HCT116 (cell line): ENCODE measurements around the gene PIM1. TPM values are rescaled to one million over a fixed set of nuclear protein-coding genes. Genes with fewer than 3 reads are reported as not detected.
A peak's percentile ranks its signal among the peaks of the same experiment; 100 is the strongest.

Source experiments
- ATAC-seq: fragments of 200-7000 bp; cut with Tn5 transposase; 2 replicates; pipeline ENCODE4 v1.9.1; 2020; ENCODE audit warnings: mild to moderate bottlenecking, moderate library complexity
- BruUV-seq: library from RNA; stranded (reverse); fragments of 400-500 nt; replicated peaks from 2 replicates; lab custom pipeline; 2021; lab: Mats Ljungman, UMichigan
- CTCF ChIA-PET: fragments of 300-600 bp; sonication (Branson Sonifier 250); formaldehyde crosslinking; loops from one replicate; lab custom pipeline; 2021; ENCODE audit warnings: antibody characterized with exemption; lab: Charles Lee
- POLR2A ChIA-PET: fragments of 300-600, 350-600 bp; sonication (Branson Sonifier 250); formaldehyde crosslinking; loops from one replicate; lab custom pipeline; 2021; ENCODE audit warnings: antibody characterized with exemption; lab: Charles Lee
- RAD21 ChIA-PET, 2 experiments: fragments of 300-600 bp; sonication (Branson Sonifier 250); formaldehyde crosslinking; loops; one replicate each; lab custom pipeline; 2023; ENCODE audit warnings: low total read pairs in 2 of 2; ENCODE audit not compliant: uncharacterized antibody in 2 of 2, unreplicated experiment in 2 of 2, low non-redundant PET in 1 of 2; lab: Charles Lee
- DNase-seq: peaks from one replicate; pipeline ENCODE4 v3.0.0-alpha.2; 2010; ENCODE audit warnings: low read depth, low spot score
- H2AFZ ChIP-seq: fragments of 200-600 bp; shearing (Covaris generic), sonication (generic); 2 replicates; pipeline ENCODE4 v1.6.1; 2017; ENCODE audit warnings: low read depth, mixed run types, mixed read lengths, antibody characterized with exemption, low read length; ENCODE audit not compliant: poor library complexity, severe bottlenecking
- H3K27ac ChIP-seq: 2 replicates; pipeline ENCODE4 v1.5.1; 2012; ENCODE audit warnings: low read depth, low read length
- H3K27me3 ChIP-seq: fragments of 200-600 bp; sonication (generic); 2 replicates; pipeline ENCODE4 v1.6.1; 2016; ENCODE audit warnings: mixed run types, low read length, mixed read lengths; ENCODE audit not compliant: insufficient read depth
- H3K36me3 ChIP-seq, 2 experiments: fragments of 200-500 bp in 1 of 2; fragments of 200-600 bp in 1 of 2; sonication (Bioruptor generic) in 1 of 2; sonication (generic) in 1 of 2; 2 replicates each; pipeline versions ENCODE4 v1.5.1 to v1.6.1; 2014 to 2016; ENCODE audit warnings: low read length in 2 of 2, inconsistent platforms in 1 of 2, mixed read lengths in 1 of 2, mixed run types in 1 of 2; ENCODE audit not compliant: insufficient read depth in 2 of 2, control insufficient read depth in 1 of 2
- H3K4me1 ChIP-seq, 2 experiments: fragments of 200-600 bp in 1 of 2; sonication (generic) in 1 of 2; 2 replicates each; pipeline versions ENCODE4 v1.5.1 to v1.6.1; 2012 to 2017; ENCODE audit warnings: low read length in 2 of 2, inconsistent platforms in 1 of 2, mild to moderate bottlenecking in 1 of 2, mixed read lengths in 1 of 2, mixed run types in 1 of 2, moderate library complexity in 1 of 2; ENCODE audit not compliant: insufficient read depth in 2 of 2, control insufficient read depth in 1 of 2
- H3K4me2 ChIP-seq: fragments of 200-600 bp; sonication (generic); 2 replicates; pipeline ENCODE4 v1.6.1; 2017; ENCODE audit warnings: mixed run types, low read length, mixed read lengths
- H3K4me3 ChIP-seq, 2 experiments: fragments of 200-600 bp in 1 of 2; sonication (generic) in 1 of 2; replicated peaks in 1 of 2; 2 replicates each; pipeline ENCODE4 v1.5.1; 2011 to 2016; ENCODE audit warnings: low read length in 2 of 2, control low read depth in 1 of 2, low read depth in 1 of 2, mild to moderate bottlenecking in 1 of 2, mixed read lengths in 1 of 2, mixed run types in 1 of 2
- H3K79me2 ChIP-seq: fragments of 200-600 bp; sonication (generic); 2 replicates; pipeline ENCODE4 v1.6.1; 2017; ENCODE audit warnings: mild to moderate bottlenecking, mixed run types, low read length, moderate library complexity, mixed read lengths; ENCODE audit not compliant: insufficient read depth
- H3K9ac ChIP-seq: fragments of 200-600 bp; sonication (generic); 2 replicates; pipeline ENCODE4 v1.6.1; 2016; ENCODE audit warnings: low read length, mixed read lengths
- H3K9me2 ChIP-seq: fragments of 200-600 bp; sonication (generic), shearing (Covaris generic); 2 replicates; pipeline ENCODE4 v1.6.1; 2017; ENCODE audit warnings: mixed run types, mild to moderate bottlenecking, moderate library complexity; ENCODE audit not compliant: insufficient read depth
- H3K9me3 ChIP-seq, 2 experiments: fragments of 200-500 bp in 1 of 2; fragments of 200-600 bp in 1 of 2; sonication (Bioruptor generic) in 1 of 2; sonication (generic) in 1 of 2; 2 replicates each; pipeline ENCODE4 v1.6.1; 2014 to 2017; ENCODE audit warnings: low read length in 2 of 2, mixed read lengths in 2 of 2, inconsistent platforms in 1 of 2, low read depth in 1 of 2, mild to moderate bottlenecking in 1 of 2, mixed run types in 1 of 2, moderate library complexity in 1 of 2; ENCODE audit not compliant: control insufficient read depth in 1 of 2, insufficient read depth in 1 of 2
- H4K20me1 ChIP-seq: fragments of 200-600 bp; sonication (generic), shearing (Covaris generic); 2 replicates; pipeline ENCODE4 v1.6.1; 2017; ENCODE audit warnings: mixed run types, mild to moderate bottlenecking, moderate library complexity; ENCODE audit not compliant: insufficient read depth
- CBX3 ChIP-seq: IDR thresholded peaks from 2 replicates; pipeline ENCODE4 v1.6.1; 2012; ENCODE audit warnings: low read depth
- CEBPB ChIP-seq: IDR thresholded peaks from 2 replicates; pipeline ENCODE4 v1.6.1; 2012; ENCODE audit warnings: low read depth
- ELF1 ChIP-seq: IDR thresholded peaks from 2 replicates; pipeline ENCODE4 v1.6.1; 2012; ENCODE audit warnings: low read depth, borderline replicate concordance
- EZH2phosphoT487 ChIP-seq: fragments of 200-600 bp; IDR thresholded peaks from 2 replicates; pipeline ENCODE4 v1.6.1; 2018; ENCODE audit warnings: antibody characterized with exemption, borderline replicate concordance
- FOSL1 ChIP-seq: IDR thresholded peaks from 2 replicates; pipeline ENCODE4 v1.6.1; 2012; ENCODE audit warnings: low read depth
- MAX ChIP-seq: IDR thresholded peaks from 2 replicates; pipeline ENCODE4 v1.6.1; 2012
- POLR2AphosphoS5 ChIP-seq: IDR thresholded peaks from 2 replicates; pipeline ENCODE4 v1.6.1; 2011; ENCODE audit warnings: mild to moderate bottlenecking, low read depth, low read length, moderate library complexity
- SIN3A ChIP-seq: IDR thresholded peaks from 2 replicates; pipeline ENCODE4 v1.6.1; 2012; ENCODE audit warnings: low read depth
- SP1 ChIP-seq: IDR thresholded peaks from 2 replicates; pipeline ENCODE4 v1.6.1; 2012; ENCODE audit warnings: low read depth
- TCF7L2 ChIP-seq: IDR thresholded peaks from 2 replicates; pipeline ENCODE4 v1.7.0; 2011; ENCODE audit warnings: borderline replicate concordance, inconsistent platforms; ENCODE audit not compliant: insufficient read depth, insufficient read length; ENCODE audit errors: extremely low read depth
- YY1 ChIP-seq: IDR thresholded peaks from 2 replicates; pipeline ENCODE4 v1.6.1; 2011; ENCODE audit warnings: low read length, low read depth, moderate library complexity, mild to moderate bottlenecking; ENCODE audit not compliant: insufficient replicate concordance; ENCODE audit errors: extremely low read depth
- ZBTB33 ChIP-seq: IDR thresholded peaks from 2 replicates; pipeline ENCODE4 v1.6.1; 2011; ENCODE audit warnings: mild to moderate bottlenecking, low read length, moderate library complexity; ENCODE audit not compliant: insufficient replicate concordance; ENCODE audit errors: extremely low read depth
- intact Hi-C: fragments of 100-400 bp; cut with micrococcal nuclease; formaldehyde crosslinking; loops from 2 replicates; pipeline ENCODE4 v1.10.0; 2022
- total RNA-seq: library from RNA; stranded (reverse); gene quantifications from one replicate; pipeline ENCODE4 v1.2.1, GENCODE V29; 2021; ENCODE audit not compliant: unreplicated experiment

The PIM1 gene
- total RNA-seq, 1 experiment from 2014 or later = 26.2 TPM

GRCh38 chr6:37134036-37134395 is 35.9 kb upstream of the PIM1 start:
- RAD21 ChIA-PET = interaction anchor here in 1 of 2 experiments (0.7 kb wide), 1 partner anchor 83 kb away, joined by 3 read pairs; no protein-coding TSS in a partner anchor
- CTCF ChIA-PET = no interaction called here
- DNase-seq = no peak

GRCh38 chr6:37134396-37135191 is 35.4 kb upstream of the PIM1 start:
- H3K4me1 ChIP-seq = peaks cover 47 to 66% of the 10 kb centered on the region in 2 experiments
- no peaks in the 10 kb centered on the region for H3K79me2 ChIP-seq
- peak overlapping the region; percentile 46 for H2AFZ ChIP-seq
- no TSS peak for BruUV-seq
- H3K9me3 ChIP-seq = no peaks in the 10 kb centered on the region
- ATAC-seq (peak; percentile 80), DNase-seq (peak; percentile 79)
- H3K36me3 ChIP-seq = no peaks in the 10 kb centered on the region
- H4K20me1 ChIP-seq = no peaks in the 10 kb centered on the region
- POLR2A ChIA-PET = no interaction called here
- intact Hi-C loops = no loop called here
- H3K4me2 ChIP-seq = peak overlapping the region; percentile 71
- H3K4me3 ChIP-seq = peak overlapping the region; percentile 6 to 22; a peak in 3 of 4 replicates
- peak overlapping the region; percentile 62 for H3K9ac ChIP-seq
- peak overlapping the region; percentile 57 for H3K27ac ChIP-seq
- no peaks in the 10 kb centered on the region for H3K9me2 ChIP-seq
- RAD21 ChIA-PET = no interaction called here
- no peaks in the 10 kb centered on the region for H3K27me3 ChIP-seq
- CTCF ChIA-PET = interaction anchor here (1.0 kb wide), 1 partner anchor 84 kb away, joined by 4 read pairs; no protein-coding TSS in a partner anchor
- TF ChIP-seq ZBTB33 (peak; percentile 24), POLR2AphosphoS5 (peak; percentile 45; the same call in 1 of the 2 replicates), CEBPB (peak; percentile 52), MAX (peak; percentile 79), TCF7L2 (no peak), SIN3A (peak; percentile 42; the same call in 1 of the 2 replicates), YY1 (peak; percentile 50), FOSL1 (peak; percentile 86), SP1 (peak; percentile 93), CBX3 (peak; percentile 71; the same call in 1 of the 2 replicates), EZH2phosphoT487 (no peak)

More at GRCh38 chr6:37134036-37134395, 35.9 kb upstream of the PIM1 start:
- POLR2A ChIA-PET = no interaction called here
- ATAC-seq = peak; percentile 21
- H3K9me3 ChIP-seq = no peaks in the 10 kb centered on the region
- no peaks in the 10 kb centered on the region for H3K27me3 ChIP-seq
- H3K9me2 ChIP-seq = no peaks in the 10 kb centered on the region
- intact Hi-C loops = no loop called here
- TF ChIP-seq CEBPB (no peak), ELF1 (no peak), YY1 (no peak)
- peak overlapping the region; percentile 62 for H3K9ac ChIP-seq
- H2AFZ ChIP-seq = peak overlapping the region; percentile 46
- BruUV-seq = no TSS peak
- H3K4me1 ChIP-seq = peaks cover 47 to 61% of the 10 kb centered on the region in 2 experiments
- no peaks in the 10 kb centered on the region for H4K20me1 ChIP-seq
- no peaks in the 10 kb centered on the region for H3K79me2 ChIP-seq
- H3K27ac ChIP-seq = peak overlapping the region; percentile 57
- peak overlapping the region in 1 of 2 experiments; percentile 22; a peak in 1 of 4 replicates for H3K4me3 ChIP-seq
- no peaks in the 10 kb centered on the region for H3K36me3 ChIP-seq
- peak overlapping the region; percentile 71 for H3K4me2 ChIP-seq
